Ascending aorta (tissue), 2 donors: ENCODE data around the gene GNMT. TPM values are rescaled to one million over a fixed set of nuclear protein-coding genes. Genes with fewer than 3 reads are reported as not detected.

Experiments used
- DNase-seq, 2 donors: peaks; one replicate each; pipeline ENCODE4 v3.0.0-alpha.2; 2019; ENCODE audit warnings: low spot score in 2 of 2
- H3K27ac ChIP-seq, 2 donors: fragments of 200-600 bp; sonication (generic); one replicate each; pipeline ENCODE4 v1.5.1; 2016 to 2017; ENCODE audit warnings: mild to moderate bottlenecking in 1 of 2
- H3K27me3 ChIP-seq: fragments of 200-600 bp; sonication (generic); one replicate; pipeline ENCODE4 v1.5.1; 2017
- H3K36me3 ChIP-seq, 2 donors: fragments of 200-600 bp; sonication (generic); one replicate each; pipeline ENCODE4 v1.5.1; 2016
- H3K4me1 ChIP-seq, 2 donors: fragments of 200-600 bp; sonication (generic); one replicate each; pipeline ENCODE4 v1.5.1; 2016 to 2017; ENCODE audit warnings: mild to moderate bottlenecking in 1 of 2
- H3K4me3 ChIP-seq, 2 donors: fragments of 200-600 bp; sonication (generic); one replicate each; pipeline ENCODE4 v1.5.1; 2016 to 2017; ENCODE audit warnings: mild to moderate bottlenecking in 1 of 2
- H3K9me3 ChIP-seq, 2 donors: fragments of 200-600 bp; sonication (generic); one replicate each; pipeline ENCODE4 v1.5.1; 2016
- CTCF ChIP-seq, 3 experiments: fragments of 200-600 bp in 2 of 3; fragments of 450-650 bp in 1 of 3; sonication (generic) in 2 of 3; IDR thresholded peaks; one replicate each; pipeline ENCODE4 v1.5.1; 2016 to 2019; ENCODE audit warnings: antibody characterized with exemption in 3 of 3, mild to moderate bottlenecking in 1 of 3, moderate library complexity in 1 of 3
- intact Hi-C: fragments of 100-400 bp; cut with DNase I; formaldehyde crosslinking; loops from one replicate; pipeline ENCODE4 v1.15.1; 2023
- total RNA-seq: library from RNA; depleted of rRNA; stranded (reverse); fragments of >200 nt; gene quantifications from one replicate; pipeline ENCODE4 v1.1.0, GENCODE V29; 2016

The GNMT gene
- total RNA-seq, 1 donor from 2014 or later, result not detected

- no peak for TF ChIP-seq CTCF (IDR thresholded peaks at IDR 0.05)
- H3K4me3 ChIP-seq, result no peak overlapping the region
- no peak overlapping the region for H3K27ac ChIP-seq
- no peaks in the 10 kb centered on the region for H3K9me3 ChIP-seq
- no peaks in the 10 kb centered on the region for H3K4me1 ChIP-seq
- no peaks in the 10 kb centered on the region for H3K27me3 ChIP-seq
- no peaks in the 10 kb centered on the region for H3K36me3 ChIP-seq
- DNase-seq, result no peak
- intact Hi-C loops, result no loop called here
These were observed 38.8 kb upstream of the GNMT start for GRCh38 chr6:42921801-42922200.

GRCh38 chr6:42923666-42924065 is 36.9 kb upstream of the GNMT start:
- H3K27me3 ChIP-seq, result no peaks in the 10 kb centered on the region
- intact Hi-C loops, result no loop called here
- TF ChIP-seq CTCF (IDR thresholded peaks at IDR 0.05), result no peak

GRCh38 chr6:42925248-42925857 is 35.2 kb upstream of the GNMT start:
- Histone ChIP-seq H3K4me3 (no peak overlapping the region), H3K27me3 (no peaks in the 10 kb centered on the region), H3K27ac (no peak overlapping the region), H3K4me1 (peaks cover 0 to 5% of the 10 kb centered on the region in 2 donors), H3K36me3 (no peaks in the 10 kb centered on the region), H3K9me3 (no peaks in the 10 kb centered on the region)
- intact Hi-C loops, result no loop called here
- DNase-seq, result no peak
- TF ChIP-seq CTCF (IDR thresholded peaks at IDR 0.05), result no peak

More at GRCh38 chr6:42923666-42924065, 36.9 kb upstream of the GNMT start:
- Histone ChIP-seq H3K4me3 (no peak overlapping the region), H3K27ac (no peak overlapping the region), H3K36me3 (no peaks in the 10 kb centered on the region), H3K9me3 (no peaks in the 10 kb centered on the region), H3K4me1 (peaks cover 0 to 2% of the 10 kb centered on the region in 2 donors)
- no peak for DNase-seq

GRCh38 chr6:42928986-42929820 is 31.4 kb upstream of the GNMT start, which contains the start of gene CNPY3:
Gene CNPY3 (plus strand): TSS chr6:42929480. CDS start chr6:42929571, 91 bp downstream.
- DNase-seq, result peak; percentile 86 to 97
- no peak for TF ChIP-seq CTCF (IDR thresholded peaks at IDR 0.05)
- H3K9me3 ChIP-seq, result no peaks in the 10 kb centered on the region
- no peaks in the 10 kb centered on the region for H3K27me3 ChIP-seq
- H3K27ac ChIP-seq, result peak within 1 kb of the TSS; percentile 81 to 87
- H3K4me3 ChIP-seq, result peak within 1 kb of the TSS; percentile 69 to 79
- peaks cover under 1 to 1% of the 10 kb centered on the region in 2 donors for H3K36me3 ChIP-seq
- intact Hi-C loops, result loop anchor here (2.0 kb wide), 5 partner anchors 28 to 124 kb away; partner anchors contain the start of genes CUL7, GNMT, KLHDC3 and PEX6
- peaks cover 0 to 12% of the 10 kb centered on the region in 2 donors for H3K4me1 ChIP-seq

- Histone ChIP-seq H3K27ac (peak overlapping the region; percentile 81 to 87), H3K36me3 (peaks cover 8% of the 10 kb centered on the region in 2 donors), H3K27me3 (no peaks in the 10 kb centered on the region), H3K4me3 (peak overlapping the region; percentile 69 to 79), H3K4me1 (peaks cover 0 to 12% of the 10 kb centered on the region in 2 donors), H3K9me3 (no peaks in the 10 kb centered on the region)
- intact Hi-C loops, result loop anchor here (2.0 kb wide), 5 partner anchors 29 to 123 kb away; partner anchors contain the start of genes CUL7, GNMT, KLHDC3 and PEX6
- no peak for TF ChIP-seq CTCF (IDR thresholded peaks at IDR 0.05)
- peak in 1 of 2 donors; percentile 10 for DNase-seq
These were observed 30.7 kb upstream of the GNMT start for GRCh38 chr6:42929821-42930360.
